WTC11 (cell line): ENCODE results near the gene FAM114A1. TPM values are rescaled to one million over a fixed set of nuclear protein-coding genes. Genes with fewer than 3 reads are reported as not detected.

ENCODE experiments used
- ATAC-seq: fragments of 200-7000 bp; cut with Tn5 transposase; 2 replicates; pipeline ENCODE4 v1.10.0; 2021; ENCODE audit warnings: mild to moderate bottlenecking, moderate library complexity
- CTCF ChIA-PET: fragments of 300-600 bp; sonication (Branson Sonifier 250); formaldehyde crosslinking; loops from one replicate; lab custom pipeline; 2021; ENCODE audit warnings: antibody characterized with exemption; lab: Charles Lee
- POLR2A ChIA-PET: fragments of 350-600 bp; sonication (Branson Sonifier 250); formaldehyde crosslinking; loops from one replicate; lab custom pipeline; 2021; ENCODE audit warnings: antibody characterized with exemption; lab: Charles Lee
- DNase-seq: peaks from one replicate; pipeline ENCODE4 v3.0.0; 2021; ENCODE audit warnings: low spot score
- H3K27ac Mint-ChIP-seq: 2 replicates; pipeline ENCODE4 v1.8.0; 2021; ENCODE audit warnings: mixed read lengths
- H3K27me3 Mint-ChIP-seq: 2 replicates; pipeline ENCODE4 v1.8.0; 2021; ENCODE audit warnings: low read depth, mild to moderate bottlenecking, moderate library complexity, mixed read lengths
- H3K36me3 Mint-ChIP-seq: 2 replicates; pipeline ENCODE4 v1.8.0; 2021; ENCODE audit warnings: mixed read lengths
- H3K4me1 Mint-ChIP-seq: 2 replicates; pipeline ENCODE4 v1.8.0; 2022; ENCODE audit warnings: mixed read lengths
- H3K4me3 Mint-ChIP-seq: 2 replicates; pipeline ENCODE4 v1.8.0; 2021; ENCODE audit warnings: mild to moderate bottlenecking, moderate library complexity, mixed read lengths
- H3K9me3 Mint-ChIP-seq: 2 replicates; pipeline ENCODE4 v1.8.0; 2021; ENCODE audit warnings: mixed read lengths
- ARID4B ChIP-seq: sonication (generic); formaldehyde crosslinking; IDR thresholded peaks from 2 replicates; pipeline ENCODE4 v1.8.0; 2023; ENCODE audit warnings: missing genetic modification reagents, mild to moderate bottlenecking, borderline replicate concordance
- ATF1 ChIP-seq: sonication (generic); formaldehyde crosslinking; IDR thresholded peaks from 2 replicates; pipeline ENCODE4 v1.8.1; 2023; ENCODE audit warnings: mild to moderate bottlenecking, moderate library complexity, missing genetic modification reagents
- E2F4 ChIP-seq: sonication (generic); formaldehyde crosslinking; IDR thresholded peaks from 2 replicates; pipeline ENCODE4 v1.8.1; 2022; ENCODE audit warnings: low read depth, mild to moderate bottlenecking, moderate library complexity, missing genetic modification reagents, borderline replicate concordance
- FOXJ3 ChIP-seq: sonication (generic); formaldehyde crosslinking; IDR thresholded peaks from 2 replicates; pipeline ENCODE4 v1.9.0; 2021; ENCODE audit warnings: missing genetic modification reagents, mild to moderate bottlenecking, borderline replicate concordance
- GTF2I ChIP-seq: fragments of 250-450 bp; sonication (Bioruptor Pico); conservative IDR thresholded peaks from 2 replicates; pipeline ENCODE4 v1.4.0; 2021; ENCODE audit warnings: mild to moderate bottlenecking
- HMGA2 ChIP-seq: fragments of 250-450 bp; sonication (Bioruptor Pico); IDR thresholded peaks from 2 replicates; pipeline ENCODE4 v1.4.0; 2021; ENCODE audit warnings: mild to moderate bottlenecking, moderate library complexity
- IRF2 ChIP-seq: sonication (generic); formaldehyde crosslinking; IDR thresholded peaks from 2 replicates; pipeline ENCODE4 v1.8.0; 2022; ENCODE audit warnings: low read depth, missing genetic modification reagents, borderline replicate concordance
- NR2C2 ChIP-seq: sonication (generic); formaldehyde crosslinking; IDR thresholded peaks from 2 replicates; pipeline ENCODE4 v1.8.0; 2022; ENCODE audit warnings: mild to moderate bottlenecking, missing genetic modification reagents
- PREB ChIP-seq: sonication (generic); formaldehyde crosslinking; IDR thresholded peaks from 2 replicates; pipeline ENCODE4 v1.8.1; 2022; ENCODE audit warnings: mild to moderate bottlenecking, missing genetic modification reagents, moderate library complexity, borderline replicate concordance
- PRRX2 ChIP-seq: fragments of 250-450 bp; sonication (Bioruptor Pico); IDR thresholded peaks from 2 replicates; pipeline ENCODE4 v1.8.0; 2021; ENCODE audit warnings: mild to moderate bottlenecking
- SP1 ChIP-seq: sonication (generic); formaldehyde crosslinking; conservative IDR thresholded peaks from 2 replicates; pipeline ENCODE4 v1.8.1; 2022; ENCODE audit warnings: missing genetic modification reagents
- TP53 ChIP-seq: sonication (generic); formaldehyde crosslinking; IDR thresholded peaks from 2 replicates; pipeline ENCODE4 v1.8.1; 2023; ENCODE audit warnings: mild to moderate bottlenecking, missing genetic modification reagents
- ZNF219 ChIP-seq: sonication (generic); formaldehyde crosslinking; IDR thresholded peaks from 2 replicates; pipeline ENCODE4 v1.8.0; 2023; ENCODE audit warnings: missing genetic modification reagents, mild to moderate bottlenecking, borderline replicate concordance
- ZSCAN18 ChIP-seq: fragments of 250-450 bp; sonication (Bioruptor Pico); IDR thresholded peaks from 2 replicates; pipeline ENCODE4 v2.1.2; 2022; ENCODE audit warnings: mild to moderate bottlenecking, moderate library complexity
- total RNA-seq: library from RNA; stranded (reverse); gene quantifications from 3 replicates; pipeline ENCODE4 v1.2.3, GENCODE V29; 2021
- TF ChIP-seq, protein P1 (sequence below): sonication (generic); formaldehyde crosslinking; conservative IDR thresholded peaks from 2 replicates; pipeline ENCODE4 v1.8.1; 2023; ENCODE audit warnings: mild to moderate bottlenecking, low read depth, missing genetic modification reagents, moderate library complexity
- TF ChIP-seq, protein P2 (sequence below): sonication (generic); formaldehyde crosslinking; IDR thresholded peaks from 2 replicates; pipeline ENCODE4 v1.8.0; 2023; ENCODE audit warnings: mild to moderate bottlenecking, missing genetic modification reagents
- TF ChIP-seq, protein P3 (sequence below): sonication (generic); formaldehyde crosslinking; IDR thresholded peaks from 2 replicates; pipeline ENCODE4 v1.8.1; 2022; ENCODE audit warnings: low read depth, missing genetic modification reagents, borderline replicate concordance
- TF ChIP-seq, protein P4 (sequence below): fragments of 200-600 bp; IDR thresholded peaks from 2 replicates; pipeline ENCODE4 v1.8.0; 2022; ENCODE audit warnings: antibody characterized with exemption

FAM114A1 gene
- total RNA-seq, 1 experiment from 2014 or later = 17.6 TPM

- Mint-ChIP-seq H3K27me3 (no peaks in the 10 kb centered on the region), H3K27ac (no peak overlapping the region), H3K4me1 (peaks cover 9% of the 10 kb centered on the region), H3K4me3 (no peak overlapping the region), H3K9me3 (peaks cover 16% of the 10 kb centered on the region), H3K36me3 (no peaks in the 10 kb centered on the region)
- no peak for ATAC-seq
- no peak for DNase-seq
- POLR2A ChIA-PET = no interaction called here
- CTCF ChIA-PET = no interaction called here
- no peak for TF ChIP-seq ARID4B (CRISPR knock-in tag)
- TF ChIP-seq, protein P1, sequence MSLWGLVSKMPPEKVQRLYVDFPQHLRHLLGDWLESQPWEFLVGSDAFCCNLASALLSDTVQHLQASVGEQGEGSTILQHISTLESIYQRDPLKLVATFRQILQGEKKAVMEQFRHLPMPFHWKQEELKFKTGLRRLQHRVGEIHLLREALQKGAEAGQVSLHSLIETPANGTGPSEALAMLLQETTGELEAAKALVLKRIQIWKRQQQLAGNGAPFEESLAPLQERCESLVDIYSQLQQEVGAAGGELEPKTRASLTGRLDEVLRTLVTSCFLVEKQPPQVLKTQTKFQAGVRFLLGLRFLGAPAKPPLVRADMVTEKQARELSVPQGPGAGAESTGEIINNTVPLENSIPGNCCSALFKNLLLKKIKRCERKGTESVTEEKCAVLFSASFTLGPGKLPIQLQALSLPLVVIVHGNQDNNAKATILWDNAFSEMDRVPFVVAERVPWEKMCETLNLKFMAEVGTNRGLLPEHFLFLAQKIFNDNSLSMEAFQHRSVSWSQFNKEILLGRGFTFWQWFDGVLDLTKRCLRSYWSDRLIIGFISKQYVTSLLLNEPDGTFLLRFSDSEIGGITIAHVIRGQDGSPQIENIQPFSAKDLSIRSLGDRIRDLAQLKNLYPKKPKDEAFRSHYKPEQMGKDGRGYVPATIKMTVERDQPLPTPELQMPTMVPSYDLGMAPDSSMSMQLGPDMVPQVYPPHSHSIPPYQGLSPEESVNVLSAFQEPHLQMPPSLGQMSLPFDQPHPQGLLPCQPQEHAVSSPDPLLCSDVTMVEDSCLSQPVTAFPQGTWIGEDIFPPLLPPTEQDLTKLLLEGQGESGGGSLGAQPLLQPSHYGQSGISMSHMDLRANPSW (CRISPR knock-in tag) = no peak
- no peak for TF ChIP-seq PRRX2
- no peak for TF ChIP-seq ZNF219 (CRISPR knock-in tag)
- TF ChIP-seq, protein P2, sequence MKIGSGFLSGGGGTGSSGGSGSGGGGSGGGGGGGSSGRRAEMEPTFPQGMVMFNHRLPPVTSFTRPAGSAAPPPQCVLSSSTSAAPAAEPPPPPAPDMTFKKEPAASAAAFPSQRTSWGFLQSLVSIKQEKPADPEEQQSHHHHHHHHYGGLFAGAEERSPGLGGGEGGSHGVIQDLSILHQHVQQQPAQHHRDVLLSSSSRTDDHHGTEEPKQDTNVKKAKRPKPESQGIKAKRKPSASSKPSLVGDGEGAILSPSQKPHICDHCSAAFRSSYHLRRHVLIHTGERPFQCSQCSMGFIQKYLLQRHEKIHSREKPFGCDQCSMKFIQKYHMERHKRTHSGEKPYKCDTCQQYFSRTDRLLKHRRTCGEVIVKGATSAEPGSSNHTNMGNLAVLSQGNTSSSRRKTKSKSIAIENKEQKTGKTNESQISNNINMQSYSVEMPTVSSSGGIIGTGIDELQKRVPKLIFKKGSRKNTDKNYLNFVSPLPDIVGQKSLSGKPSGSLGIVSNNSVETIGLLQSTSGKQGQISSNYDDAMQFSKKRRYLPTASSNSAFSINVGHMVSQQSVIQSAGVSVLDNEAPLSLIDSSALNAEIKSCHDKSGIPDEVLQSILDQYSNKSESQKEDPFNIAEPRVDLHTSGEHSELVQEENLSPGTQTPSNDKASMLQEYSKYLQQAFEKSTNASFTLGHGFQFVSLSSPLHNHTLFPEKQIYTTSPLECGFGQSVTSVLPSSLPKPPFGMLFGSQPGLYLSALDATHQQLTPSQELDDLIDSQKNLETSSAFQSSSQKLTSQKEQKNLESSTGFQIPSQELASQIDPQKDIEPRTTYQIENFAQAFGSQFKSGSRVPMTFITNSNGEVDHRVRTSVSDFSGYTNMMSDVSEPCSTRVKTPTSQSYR (CRISPR knock-in tag) = no peak
- no peak for TF ChIP-seq FOXJ3
- TF ChIP-seq, protein P3, sequence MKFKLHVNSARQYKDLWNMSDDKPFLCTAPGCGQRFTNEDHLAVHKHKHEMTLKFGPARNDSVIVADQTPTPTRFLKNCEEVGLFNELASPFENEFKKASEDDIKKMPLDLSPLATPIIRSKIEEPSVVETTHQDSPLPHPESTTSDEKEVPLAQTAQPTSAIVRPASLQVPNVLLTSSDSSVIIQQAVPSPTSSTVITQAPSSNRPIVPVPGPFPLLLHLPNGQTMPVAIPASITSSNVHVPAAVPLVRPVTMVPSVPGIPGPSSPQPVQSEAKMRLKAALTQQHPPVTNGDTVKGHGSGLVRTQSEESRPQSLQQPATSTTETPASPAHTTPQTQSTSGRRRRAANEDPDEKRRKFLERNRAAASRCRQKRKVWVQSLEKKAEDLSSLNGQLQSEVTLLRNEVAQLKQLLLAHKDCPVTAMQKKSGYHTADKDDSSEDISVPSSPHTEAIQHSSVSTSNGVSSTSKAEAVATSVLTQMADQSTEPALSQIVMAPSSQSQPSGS (CRISPR knock-in tag) = no peak
- no peak for TF ChIP-seq ZSCAN18
- no peak for TF ChIP-seq NR2C2
- no peak for TF ChIP-seq IRF2 (CRISPR knock-in tag)
- no peak for TF ChIP-seq PREB (CRISPR knock-in tag)
- no peak for TF ChIP-seq SP1 (CRISPR knock-in tag)
- TF ChIP-seq E2F4 (CRISPR knock-in tag) = no peak
- no peak for TF ChIP-seq TP53
- no peak for TF ChIP-seq HMGA2
- no peak for TF ChIP-seq ATF1 (CRISPR knock-in tag)
- TF ChIP-seq, protein P4, sequence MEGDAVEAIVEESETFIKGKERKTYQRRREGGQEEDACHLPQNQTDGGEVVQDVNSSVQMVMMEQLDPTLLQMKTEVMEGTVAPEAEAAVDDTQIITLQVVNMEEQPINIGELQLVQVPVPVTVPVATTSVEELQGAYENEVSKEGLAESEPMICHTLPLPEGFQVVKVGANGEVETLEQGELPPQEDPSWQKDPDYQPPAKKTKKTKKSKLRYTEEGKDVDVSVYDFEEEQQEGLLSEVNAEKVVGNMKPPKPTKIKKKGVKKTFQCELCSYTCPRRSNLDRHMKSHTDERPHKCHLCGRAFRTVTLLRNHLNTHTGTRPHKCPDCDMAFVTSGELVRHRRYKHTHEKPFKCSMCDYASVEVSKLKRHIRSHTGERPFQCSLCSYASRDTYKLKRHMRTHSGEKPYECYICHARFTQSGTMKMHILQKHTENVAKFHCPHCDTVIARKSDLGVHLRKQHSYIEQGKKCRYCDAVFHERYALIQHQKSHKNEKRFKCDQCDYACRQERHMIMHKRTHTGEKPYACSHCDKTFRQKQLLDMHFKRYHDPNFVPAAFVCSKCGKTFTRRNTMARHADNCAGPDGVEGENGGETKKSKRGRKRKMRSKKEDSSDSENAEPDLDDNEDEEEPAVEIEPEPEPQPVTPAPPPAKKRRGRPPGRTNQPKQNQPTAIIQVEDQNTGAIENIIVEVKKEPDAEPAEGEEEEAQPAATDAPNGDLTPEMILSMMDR = no peak
- no peak for TF ChIP-seq GTF2I (CRISPR knock-in tag)
Observed at GRCh38 chr4:38837334-38837733, 30.3 kb upstream of the FAM114A1 start.
